Measurements from ENCODE around the gene PRAME.

DNA sequence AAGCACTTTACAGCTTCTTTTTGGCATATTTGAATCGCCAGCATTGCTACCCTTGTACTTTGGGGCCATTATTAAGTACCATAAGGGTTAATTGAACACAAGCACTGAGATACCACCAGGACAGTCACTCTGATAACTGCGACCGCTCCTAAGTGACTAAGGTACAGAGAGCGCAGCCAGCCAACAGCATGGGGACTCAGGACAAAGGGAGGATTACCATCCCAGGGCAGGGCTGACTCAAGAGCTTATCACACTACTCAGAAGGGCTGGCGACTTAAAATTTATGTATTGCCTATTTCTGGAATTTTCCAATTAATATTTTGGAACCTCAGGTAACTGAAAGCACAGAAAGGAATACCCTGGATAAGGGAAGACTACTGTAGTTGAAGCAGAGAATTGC lies 39.5 kb downstream of the PRAME start:
- no peak for TF ChIP-seq KDM3A (CRISPR knock-in tag; IDR thresholded peaks at IDR 0.05; ENCODE audit: low read depth)
- TF ChIP-seq, protein P1, sequence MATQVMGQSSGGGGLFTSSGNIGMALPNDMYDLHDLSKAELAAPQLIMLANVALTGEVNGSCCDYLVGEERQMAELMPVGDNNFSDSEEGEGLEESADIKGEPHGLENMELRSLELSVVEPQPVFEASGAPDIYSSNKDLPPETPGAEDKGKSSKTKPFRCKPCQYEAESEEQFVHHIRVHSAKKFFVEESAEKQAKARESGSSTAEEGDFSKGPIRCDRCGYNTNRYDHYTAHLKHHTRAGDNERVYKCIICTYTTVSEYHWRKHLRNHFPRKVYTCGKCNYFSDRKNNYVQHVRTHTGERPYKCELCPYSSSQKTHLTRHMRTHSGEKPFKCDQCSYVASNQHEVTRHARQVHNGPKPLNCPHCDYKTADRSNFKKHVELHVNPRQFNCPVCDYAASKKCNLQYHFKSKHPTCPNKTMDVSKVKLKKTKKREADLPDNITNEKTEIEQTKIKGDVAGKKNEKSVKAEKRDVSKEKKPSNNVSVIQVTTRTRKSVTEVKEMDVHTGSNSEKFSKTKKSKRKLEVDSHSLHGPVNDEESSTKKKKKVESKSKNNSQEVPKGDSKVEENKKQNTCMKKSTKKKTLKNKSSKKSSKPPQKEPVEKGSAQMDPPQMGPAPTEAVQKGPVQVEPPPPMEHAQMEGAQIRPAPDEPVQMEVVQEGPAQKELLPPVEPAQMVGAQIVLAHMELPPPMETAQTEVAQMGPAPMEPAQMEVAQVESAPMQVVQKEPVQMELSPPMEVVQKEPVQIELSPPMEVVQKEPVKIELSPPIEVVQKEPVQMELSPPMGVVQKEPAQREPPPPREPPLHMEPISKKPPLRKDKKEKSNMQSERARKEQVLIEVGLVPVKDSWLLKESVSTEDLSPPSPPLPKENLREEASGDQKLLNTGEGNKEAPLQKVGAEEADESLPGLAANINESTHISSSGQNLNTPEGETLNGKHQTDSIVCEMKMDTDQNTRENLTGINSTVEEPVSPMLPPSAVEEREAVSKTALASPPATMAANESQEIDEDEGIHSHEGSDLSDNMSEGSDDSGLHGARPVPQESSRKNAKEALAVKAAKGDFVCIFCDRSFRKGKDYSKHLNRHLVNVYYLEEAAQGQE (IDR thresholded peaks at IDR 0.05; ENCODE audit: borderline replicate concordance in 1 of 2, low read depth in 1 of 2, low read length in 2 of 2): no peak
- TF ChIP-seq POLR2A (IDR thresholded peaks at IDR 0.05; ENCODE audit: insufficient read depth in 1 of 2, low read depth in 2 of 2, low read length in 2 of 2): no peak
- TF ChIP-seq, protein P2, sequence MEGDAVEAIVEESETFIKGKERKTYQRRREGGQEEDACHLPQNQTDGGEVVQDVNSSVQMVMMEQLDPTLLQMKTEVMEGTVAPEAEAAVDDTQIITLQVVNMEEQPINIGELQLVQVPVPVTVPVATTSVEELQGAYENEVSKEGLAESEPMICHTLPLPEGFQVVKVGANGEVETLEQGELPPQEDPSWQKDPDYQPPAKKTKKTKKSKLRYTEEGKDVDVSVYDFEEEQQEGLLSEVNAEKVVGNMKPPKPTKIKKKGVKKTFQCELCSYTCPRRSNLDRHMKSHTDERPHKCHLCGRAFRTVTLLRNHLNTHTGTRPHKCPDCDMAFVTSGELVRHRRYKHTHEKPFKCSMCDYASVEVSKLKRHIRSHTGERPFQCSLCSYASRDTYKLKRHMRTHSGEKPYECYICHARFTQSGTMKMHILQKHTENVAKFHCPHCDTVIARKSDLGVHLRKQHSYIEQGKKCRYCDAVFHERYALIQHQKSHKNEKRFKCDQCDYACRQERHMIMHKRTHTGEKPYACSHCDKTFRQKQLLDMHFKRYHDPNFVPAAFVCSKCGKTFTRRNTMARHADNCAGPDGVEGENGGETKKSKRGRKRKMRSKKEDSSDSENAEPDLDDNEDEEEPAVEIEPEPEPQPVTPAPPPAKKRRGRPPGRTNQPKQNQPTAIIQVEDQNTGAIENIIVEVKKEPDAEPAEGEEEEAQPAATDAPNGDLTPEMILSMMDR (CRISPR knock-in tag; IDR thresholded peaks at IDR 0.05): no peak
- TF ChIP-seq, protein P3, sequence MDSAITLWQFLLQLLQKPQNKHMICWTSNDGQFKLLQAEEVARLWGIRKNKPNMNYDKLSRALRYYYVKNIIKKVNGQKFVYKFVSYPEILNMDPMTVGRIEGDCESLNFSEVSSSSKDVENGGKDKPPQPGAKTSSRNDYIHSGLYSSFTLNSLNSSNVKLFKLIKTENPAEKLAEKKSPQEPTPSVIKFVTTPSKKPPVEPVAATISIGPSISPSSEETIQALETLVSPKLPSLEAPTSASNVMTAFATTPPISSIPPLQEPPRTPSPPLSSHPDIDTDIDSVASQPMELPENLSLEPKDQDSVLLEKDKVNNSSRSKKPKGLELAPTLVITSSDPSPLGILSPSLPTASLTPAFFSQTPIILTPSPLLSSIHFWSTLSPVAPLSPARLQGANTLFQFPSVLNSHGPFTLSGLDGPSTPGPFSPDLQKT (CRISPR knock-in tag; IDR thresholded peaks at IDR 0.05; ENCODE audit: borderline replicate concordance): no peak
- TF ChIP-seq ZNF44 (CRISPR knock-in tag; IDR thresholded peaks at IDR 0.05): no peak
- TF ChIP-seq SETDB1 (CRISPR knock-in tag; IDR thresholded peaks at IDR 0.05; ENCODE audit: borderline replicate concordance): no peak
- TF ChIP-seq DPF2 (CRISPR knock-in tag; IDR thresholded peaks at IDR 0.05; ENCODE audit: borderline replicate concordance, low read depth): no peak

All from HepG2 (cell line).